Measurements from ENCODE around the gene PRAMEF9. TPM values are rescaled to one million over a fixed set of nuclear protein-coding genes. Genes with fewer than 3 reads are reported as not detected.

PRAMEF9 gene
- total RNA-seq, 1 experiment from 2014 or later, result not detected

Other genes starting within 250 kb of the PRAMEF9 start
- not detected in 2 replicates for gene PRAMEF6, start 224.3 kb upstream of the PRAMEF9 start, total RNA-seq (2021)
- not detected in 2 replicates for gene PRAMEF27, start 115.3 kb upstream of the PRAMEF9 start, total RNA-seq (2021)
- gene HNRNPCL3, start 111.1 kb upstream of the PRAMEF9 start, total RNA-seq (2021), result not detected in 2 replicates
- gene PRAMEF25, start 101.1 kb upstream of the PRAMEF9 start, total RNA-seq (2021), result not detected in 2 replicates
- gene HNRNPCL2, start 55.0 kb upstream of the PRAMEF9 start, total RNA-seq (2021), result not detected in 2 replicates
- not detected in 2 replicates for gene PRAMEF26, start 15.8 kb upstream of the PRAMEF9 start, total RNA-seq (2021)
- not detected in 2 replicates for gene HNRNPCL4, start 6.2 kb upstream of the PRAMEF9 start, total RNA-seq (2021)
- 0.21 TPM in 1 of 2 replicates, not detected in the other for gene PRAMEF13, start 29.6 kb downstream of the PRAMEF9 start, total RNA-seq (2021)
- gene PRAMEF18, start 54.3 kb downstream of the PRAMEF9 start, total RNA-seq (2021), result not detected in 2 replicates
- not detected in 2 replicates for gene PRAMEF5, start 82.3 kb downstream of the PRAMEF9 start, total RNA-seq (2021)
- gene PRAMEF8, start 113.3 kb downstream of the PRAMEF9 start, total RNA-seq (2021), result not detected in 2 replicates
- gene PRAMEF33, start 131.7 kb downstream of the PRAMEF9 start, total RNA-seq (2021), result not detected in 2 replicates
- not detected in 2 replicates for gene PRAMEF15, start 143.7 kb downstream of the PRAMEF9 start, total RNA-seq (2021)
- not detected in 2 replicates for gene PRAMEF14, start 175.3 kb downstream of the PRAMEF9 start, total RNA-seq (2021)
- gene PRAMEF19, start 200.1 kb downstream of the PRAMEF9 start, total RNA-seq (2021), result not detected in 2 replicates
- gene PRAMEF17, start 217.8 kb downstream of the PRAMEF9 start, total RNA-seq (2021), result not detected in 2 replicates
- gene PRAMEF20, start 238.6 kb downstream of the PRAMEF9 start, total RNA-seq (2021), result not detected in 2 replicates

All from A673 (cell line).